HepG2 (cell line): ENCODE data around the gene ARL4D. TPM values are rescaled to one million over a fixed set of nuclear protein-coding genes. Genes with fewer than 3 reads are reported as not detected.
A peak's percentile ranks its signal among the peaks of the same experiment; 100 is the strongest.

Source experiments
- GATAD1 ChIP-seq: IDR thresholded peaks from 2 replicates; pipeline ENCODE4 v1.6.1; 2016; ENCODE audit warnings: missing genetic modification reagents, missing compliant biosample characterization
- GPN1 ChIP-seq: sonication (generic); formaldehyde crosslinking; IDR thresholded peaks from 2 replicates; pipeline ENCODE4 v1.5.1; 2020; ENCODE audit warnings: missing genetic modification reagents, borderline replicate concordance
- MAFK ChIP-seq, 2 experiments: IDR thresholded peaks in 1 of 2; conservative IDR thresholded peaks in 1 of 2; 2 replicates each; pipeline ENCODE4 v1.6.1; 2011; ENCODE audit warnings: improper control_type of control experiment in 2 of 2, low read length in 2 of 2
- MATR3 ChIP-seq: sonication (generic); formaldehyde crosslinking; IDR thresholded peaks from 2 replicates; pipeline ENCODE4 v1.4.0; 2020; ENCODE audit warnings: missing genetic modification reagents
- MIER2 ChIP-seq: IDR thresholded peaks from 2 replicates; pipeline ENCODE4 v1.6.1; 2016; ENCODE audit warnings: missing biosample characterization, missing genetic modification reagents
- NFKB2 ChIP-seq: sonication (generic); formaldehyde crosslinking; IDR thresholded peaks from 2 replicates; pipeline ENCODE4 v1.4.0; 2020; ENCODE audit warnings: missing genetic modification reagents, borderline replicate concordance
- REXO4 ChIP-seq: sonication (generic); formaldehyde crosslinking; IDR thresholded peaks from 2 replicates; pipeline ENCODE4 v1.8.0; 2022; ENCODE audit warnings: missing genetic modification reagents, mild to moderate bottlenecking, borderline replicate concordance
- TBL1XR1 ChIP-seq: fragments of 150-350 bp; IDR thresholded peaks from 2 replicates; pipeline ENCODE4 v1.6.1; 2014; ENCODE audit warnings: borderline replicate concordance, low read length; ENCODE audit not compliant: partially characterized antibody
- ZFP36L1 ChIP-seq: sonication (generic); formaldehyde crosslinking; IDR thresholded peaks from 2 replicates; pipeline ENCODE4 v1.8.0; 2022; ENCODE audit warnings: mild to moderate bottlenecking, missing genetic modification reagents, moderate library complexity
- ZNF235 ChIP-seq: sonication (generic); formaldehyde crosslinking; IDR thresholded peaks from 2 replicates; pipeline ENCODE4 v1.8.1; 2023; ENCODE audit warnings: mild to moderate bottlenecking, missing genetic modification reagents, borderline replicate concordance
- ZNF382 ChIP-seq: sonication (generic); formaldehyde crosslinking; IDR thresholded peaks from 2 replicates; pipeline ENCODE4 v1.5.0; 2020; ENCODE audit warnings: missing genetic modification reagents, mild to moderate bottlenecking, borderline replicate concordance
- ZNF546 ChIP-seq: sonication (generic); formaldehyde crosslinking; conservative IDR thresholded peaks from 2 replicates; pipeline ENCODE4 v1.8.1; 2023; ENCODE audit warnings: mild to moderate bottlenecking, missing genetic modification reagents
- ZNF615 ChIP-seq: sonication (generic); formaldehyde crosslinking; IDR thresholded peaks from 2 replicates; pipeline ENCODE4 v1.5.0; 2020; ENCODE audit warnings: mild to moderate bottlenecking, missing genetic modification reagents, borderline replicate concordance
- ZNF720 ChIP-seq: sonication (generic); formaldehyde crosslinking; IDR thresholded peaks from 2 replicates; pipeline ENCODE4 v1.4.0; 2020; ENCODE audit warnings: missing genetic modification reagents
- ZNF749 ChIP-seq: sonication (generic); formaldehyde crosslinking; IDR thresholded peaks from 2 replicates; pipeline ENCODE4 v1.8.0; 2022; ENCODE audit warnings: mild to moderate bottlenecking, missing genetic modification reagents, moderate library complexity, borderline replicate concordance
- ZSCAN22 ChIP-seq: sonication (generic); formaldehyde crosslinking; IDR thresholded peaks from 2 replicates; pipeline ENCODE4 v1.4.0; 2020; ENCODE audit warnings: mild to moderate bottlenecking, missing genetic modification reagents
- polyA plus RNA-seq, 8 experiments: library from polyadenylated mRNA; depleted of rRNA in 3 of 8; stranded (reverse) in 7 of 8; unstranded in 1 of 8; fragments of >200 nt; fragmentation: Illumina TruSeq in 4 of 8; extraction: Trizol in 4 of 8; gene quantifications; 2 replicates each; pipeline versions ENCODE4 v1.2.1 to v1.2.3, GENCODE V29; 2011 to 2016; ENCODE audit warnings: low read depth in 4 of 8, missing spikeins in 1 of 8, mixed read lengths in 1 of 8; ENCODE audit not compliant: insufficient read depth in 1 of 8
- total RNA-seq, 5 experiments: library from RNA; depleted of rRNA; stranded (reverse); fragments of >200 nt; fragmentation: Illumina TruSeq; extraction: Trizol; gene quantifications; 2 replicates each; pipeline ENCODE4 v1.2.3, GENCODE V29; 2016; ENCODE audit warnings: low read depth in 1 of 5
- TF ChIP-seq, protein P1 (sequence below): sonication (generic); formaldehyde crosslinking; IDR thresholded peaks from 2 replicates; pipeline ENCODE4 v1.5.0; 2020; ENCODE audit warnings: mild to moderate bottlenecking, missing genetic modification reagents
- TF ChIP-seq, protein P2 (sequence below): sonication (generic); formaldehyde crosslinking; IDR thresholded peaks from 2 replicates; pipeline ENCODE4 v1.4.0; 2020; ENCODE audit warnings: missing genetic modification reagents, borderline replicate concordance
- TF ChIP-seq, protein P3 (sequence below): sonication (generic); formaldehyde crosslinking; IDR thresholded peaks from 2 replicates; pipeline ENCODE4 v1.8.1; 2023; ENCODE audit warnings: mild to moderate bottlenecking, moderate library complexity, missing genetic modification reagents
- TF ChIP-seq, protein P4 (sequence below): sonication (generic); formaldehyde crosslinking; conservative IDR thresholded peaks from 2 replicates; pipeline ENCODE4 v1.8.0; 2022; ENCODE audit warnings: mild to moderate bottlenecking, moderate library complexity, missing genetic modification reagents

Gene ARL4D
- total and polyA plus RNA-seq, 2 of the 13 experiments (the other 11 are each of a cell fraction or from before 2014, with no cell fraction given): 9.0 to 25.9 TPM

DNA sequence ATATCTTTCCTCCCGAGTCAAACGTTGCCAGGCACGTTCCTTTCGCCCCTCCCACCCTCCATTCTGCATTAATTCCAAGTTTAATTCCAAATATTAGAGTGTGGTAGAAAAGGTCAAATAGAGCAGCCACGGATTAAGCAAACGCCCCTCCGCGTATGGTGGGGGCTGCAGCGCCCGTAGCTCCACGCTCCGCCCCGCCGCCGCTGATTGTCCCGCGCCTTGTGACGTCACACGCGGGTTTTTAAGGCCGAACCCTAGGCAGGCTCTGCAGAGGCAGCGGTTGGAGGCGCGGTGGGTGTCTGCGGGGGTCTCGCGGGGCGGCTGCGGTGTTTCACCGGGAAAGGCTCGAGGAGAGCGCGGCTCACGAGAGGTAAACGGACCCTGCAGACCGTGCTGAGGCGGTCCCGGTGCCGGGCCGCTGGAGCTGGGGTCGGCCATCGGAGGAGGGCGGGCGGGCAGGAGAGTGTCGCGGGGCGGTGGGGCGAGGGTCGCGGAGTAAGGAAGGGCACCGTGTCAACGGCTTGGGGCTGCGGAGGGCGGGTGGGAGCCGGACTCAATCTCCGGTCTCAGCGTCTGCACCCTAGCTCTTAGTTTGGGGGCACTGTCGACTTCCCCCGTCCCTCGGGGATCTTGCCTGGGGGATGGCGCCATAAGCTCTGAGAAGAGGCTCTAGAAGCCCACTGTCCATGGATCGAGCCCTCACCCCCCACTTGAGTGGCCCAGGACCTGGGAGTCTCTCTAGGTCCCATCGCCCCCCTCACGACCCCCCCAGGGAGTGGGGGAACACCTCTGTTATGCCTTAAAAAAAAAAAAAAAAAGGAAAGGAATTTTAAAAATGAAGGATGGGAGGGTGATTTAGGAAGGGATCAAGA lies at the start of gene ARL4D (continued):
- TF ChIP-seq ZNF749 (CRISPR knock-in tag) (peak; percentile 45; the same call in 1 of the 2 replicates), MATR3 (CRISPR knock-in tag) (no peak), REXO4 (0 out of 2 replicates have a peak, but pooled peaks have one; percentile 65), ZSCAN22 (CRISPR knock-in tag) (no peak), ZNF720 (CRISPR knock-in tag) (no peak), ZFP36L1 (CRISPR knock-in tag) (peak; percentile 83; the same call in 1 of the 2 replicates), MIER2 (CRISPR knock-in tag) (0 out of 2 replicates have a peak, but pooled peaks have one; percentile 41), ZNF382 (no peak), TBL1XR1 (no peak), MAFK (conservative IDR thresholded peaks at IDR 0.05 in 1 of 2, IDR thresholded peaks at IDR 0.05 in 1 of 2; ENCODE audit: low read length in 2 of 2) (no peak), GATAD1 (CRISPR knock-in tag) (peak; percentile 71), GPN1 (peak; percentile 78; the same call in 1 of the 2 replicates), ZNF546 (CRISPR knock-in tag) (peak; percentile 88; the same call in 1 of the 2 replicates), NFKB2 (CRISPR knock-in tag) (peak; percentile 97; the same call in 1 of the 2 replicates), ZNF615 (CRISPR knock-in tag) (peak; percentile 88), ZNF235 (no peak)
- TF ChIP-seq, protein P1, sequence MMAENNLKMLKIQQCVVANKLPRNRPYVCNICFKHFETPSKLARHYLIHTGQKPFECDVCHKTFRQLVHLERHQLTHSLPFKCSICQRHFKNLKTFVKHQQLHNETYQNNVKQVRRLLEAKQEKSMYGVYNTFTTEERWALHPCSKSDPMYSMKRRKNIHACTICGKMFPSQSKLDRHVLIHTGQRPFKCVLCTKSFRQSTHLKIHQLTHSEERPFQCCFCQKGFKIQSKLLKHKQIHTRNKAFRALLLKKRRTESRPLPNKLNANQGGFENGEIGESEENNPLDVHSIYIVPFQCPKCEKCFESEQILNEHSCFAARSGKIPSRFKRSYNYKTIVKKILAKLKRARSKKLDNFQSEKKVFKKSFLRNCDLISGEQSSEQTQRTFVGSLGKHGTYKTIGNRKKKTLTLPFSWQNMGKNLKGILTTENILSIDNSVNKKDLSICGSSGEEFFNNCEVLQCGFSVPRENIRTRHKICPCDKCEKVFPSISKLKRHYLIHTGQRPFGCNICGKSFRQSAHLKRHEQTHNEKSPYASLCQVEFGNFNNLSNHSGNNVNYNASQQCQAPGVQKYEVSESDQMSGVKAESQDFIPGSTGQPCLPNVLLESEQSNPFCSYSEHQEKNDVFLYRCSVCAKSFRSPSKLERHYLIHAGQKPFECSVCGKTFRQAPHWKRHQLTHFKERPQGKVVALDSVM: peak; percentile 83
- TF ChIP-seq, protein P2, sequence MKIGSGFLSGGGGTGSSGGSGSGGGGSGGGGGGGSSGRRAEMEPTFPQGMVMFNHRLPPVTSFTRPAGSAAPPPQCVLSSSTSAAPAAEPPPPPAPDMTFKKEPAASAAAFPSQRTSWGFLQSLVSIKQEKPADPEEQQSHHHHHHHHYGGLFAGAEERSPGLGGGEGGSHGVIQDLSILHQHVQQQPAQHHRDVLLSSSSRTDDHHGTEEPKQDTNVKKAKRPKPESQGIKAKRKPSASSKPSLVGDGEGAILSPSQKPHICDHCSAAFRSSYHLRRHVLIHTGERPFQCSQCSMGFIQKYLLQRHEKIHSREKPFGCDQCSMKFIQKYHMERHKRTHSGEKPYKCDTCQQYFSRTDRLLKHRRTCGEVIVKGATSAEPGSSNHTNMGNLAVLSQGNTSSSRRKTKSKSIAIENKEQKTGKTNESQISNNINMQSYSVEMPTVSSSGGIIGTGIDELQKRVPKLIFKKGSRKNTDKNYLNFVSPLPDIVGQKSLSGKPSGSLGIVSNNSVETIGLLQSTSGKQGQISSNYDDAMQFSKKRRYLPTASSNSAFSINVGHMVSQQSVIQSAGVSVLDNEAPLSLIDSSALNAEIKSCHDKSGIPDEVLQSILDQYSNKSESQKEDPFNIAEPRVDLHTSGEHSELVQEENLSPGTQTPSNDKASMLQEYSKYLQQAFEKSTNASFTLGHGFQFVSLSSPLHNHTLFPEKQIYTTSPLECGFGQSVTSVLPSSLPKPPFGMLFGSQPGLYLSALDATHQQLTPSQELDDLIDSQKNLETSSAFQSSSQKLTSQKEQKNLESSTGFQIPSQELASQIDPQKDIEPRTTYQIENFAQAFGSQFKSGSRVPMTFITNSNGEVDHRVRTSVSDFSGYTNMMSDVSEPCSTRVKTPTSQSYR: no peak
- TF ChIP-seq, protein P3, sequence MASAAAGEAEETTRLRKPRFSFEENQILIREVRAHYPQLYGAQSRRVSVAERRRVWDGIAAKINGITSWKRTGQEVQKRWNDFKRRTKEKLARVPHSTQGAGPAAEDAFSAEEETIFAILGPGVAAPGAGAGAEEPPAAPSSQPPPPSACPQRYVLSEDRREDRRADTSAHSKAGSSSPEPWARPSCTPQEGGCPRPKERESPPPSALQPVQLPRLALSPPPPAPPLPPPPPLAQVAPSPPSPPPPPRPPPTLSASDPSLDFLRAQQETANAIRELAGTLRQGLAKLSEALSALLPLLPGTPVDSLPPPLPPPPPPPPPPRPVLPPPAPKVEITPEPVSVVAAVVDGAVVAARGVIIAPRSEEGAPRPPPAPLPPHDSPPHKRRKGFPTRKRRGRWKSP: peak; percentile 87
- TF ChIP-seq, protein P4, sequence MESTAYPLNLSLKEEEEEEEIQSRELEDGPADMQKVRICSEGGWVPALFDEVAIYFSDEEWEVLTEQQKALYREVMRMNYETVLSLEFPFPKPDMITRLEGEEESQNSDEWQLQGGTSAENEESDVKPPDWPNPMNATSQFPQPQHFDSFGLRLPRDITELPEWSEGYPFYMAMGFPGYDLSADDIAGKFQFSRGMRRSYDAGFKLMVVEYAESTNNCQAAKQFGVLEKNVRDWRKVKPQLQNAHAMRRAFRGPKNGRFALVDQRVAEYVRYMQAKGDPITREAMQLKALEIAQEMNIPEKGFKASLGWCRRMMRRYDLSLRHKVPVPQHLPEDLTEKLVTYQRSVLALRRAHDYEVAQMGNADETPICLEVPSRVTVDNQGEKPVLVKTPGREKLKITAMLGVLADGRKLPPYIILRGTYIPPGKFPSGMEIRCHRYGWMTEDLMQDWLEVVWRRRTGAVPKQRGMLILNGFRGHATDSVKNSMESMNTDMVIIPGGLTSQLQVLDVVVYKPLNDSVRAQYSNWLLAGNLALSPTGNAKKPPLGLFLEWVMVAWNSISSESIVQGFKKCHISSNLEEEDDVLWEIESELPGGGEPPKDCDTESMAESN (CRISPR knock-in tag): peak; percentile 84
